Mammary epithelial cell (primary cell): Measurements from ENCODE around the gene LYRM4.

Source experiments
- CTCF ChIP-seq, 2 donors: IDR thresholded peaks in 1 of 2; conservative IDR thresholded peaks in 1 of 2; 2 replicates each; pipeline ENCODE4 v1.5.1; 2011 to 2012; ENCODE audit warnings: inconsistent platforms in 2 of 2, low read length in 2 of 2, mild to moderate bottlenecking in 2 of 2, control low read depth in 1 of 2, low read depth in 1 of 2; ENCODE audit not compliant: insufficient read depth in 1 of 2; ENCODE audit errors: extremely low read depth in 1 of 2
- EZH2 ChIP-seq: IDR thresholded peaks from 2 replicates; pipeline ENCODE4 v1.6.1; 2012; ENCODE audit warnings: low read length, inconsistent platforms, borderline replicate concordance

GRCh38 chr6:5199702-5200101 lies 61.0 kb downstream of the LYRM4 start:
- TF ChIP-seq CTCF (conservative IDR thresholded peaks at IDR 0.05 in 1 of 2, IDR thresholded peaks at IDR 0.05 in 1 of 2; ENCODE audit: extremely low read depth in 1 of 2, insufficient read depth in 1 of 2, low read depth in 1 of 2, low read length in 2 of 2) (no peak), EZH2 (no peak)
